ENCODE measurements around the gene ROR2.

DNA sequence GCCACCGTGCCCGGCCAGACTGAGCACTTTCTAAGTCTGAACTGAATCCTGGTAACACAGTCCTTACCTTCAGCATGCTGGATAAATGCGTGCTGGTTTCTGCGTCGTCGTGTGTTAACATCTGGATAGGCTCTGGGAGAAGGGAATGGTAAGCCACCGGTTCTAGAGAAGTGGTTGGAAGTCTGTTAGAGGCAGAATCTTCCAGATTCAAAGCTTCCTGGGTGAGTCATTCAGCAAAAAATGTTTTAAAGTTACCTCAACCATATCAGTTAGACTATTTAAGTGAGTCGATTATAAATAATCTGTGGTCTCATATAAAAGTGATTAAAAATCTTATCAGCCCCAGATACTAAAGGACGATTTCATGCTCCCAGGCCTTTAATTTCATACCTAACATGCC, 269.9 kb downstream of the ROR2 start:
- no peak for TF ChIP-seq EZH2phosphoT487 (conservative IDR thresholded peaks at IDR 0.05; ENCODE audit: low read length)
- TF ChIP-seq, protein P1, sequence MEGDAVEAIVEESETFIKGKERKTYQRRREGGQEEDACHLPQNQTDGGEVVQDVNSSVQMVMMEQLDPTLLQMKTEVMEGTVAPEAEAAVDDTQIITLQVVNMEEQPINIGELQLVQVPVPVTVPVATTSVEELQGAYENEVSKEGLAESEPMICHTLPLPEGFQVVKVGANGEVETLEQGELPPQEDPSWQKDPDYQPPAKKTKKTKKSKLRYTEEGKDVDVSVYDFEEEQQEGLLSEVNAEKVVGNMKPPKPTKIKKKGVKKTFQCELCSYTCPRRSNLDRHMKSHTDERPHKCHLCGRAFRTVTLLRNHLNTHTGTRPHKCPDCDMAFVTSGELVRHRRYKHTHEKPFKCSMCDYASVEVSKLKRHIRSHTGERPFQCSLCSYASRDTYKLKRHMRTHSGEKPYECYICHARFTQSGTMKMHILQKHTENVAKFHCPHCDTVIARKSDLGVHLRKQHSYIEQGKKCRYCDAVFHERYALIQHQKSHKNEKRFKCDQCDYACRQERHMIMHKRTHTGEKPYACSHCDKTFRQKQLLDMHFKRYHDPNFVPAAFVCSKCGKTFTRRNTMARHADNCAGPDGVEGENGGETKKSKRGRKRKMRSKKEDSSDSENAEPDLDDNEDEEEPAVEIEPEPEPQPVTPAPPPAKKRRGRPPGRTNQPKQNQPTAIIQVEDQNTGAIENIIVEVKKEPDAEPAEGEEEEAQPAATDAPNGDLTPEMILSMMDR (IDR thresholded peaks at IDR 0.05; ENCODE audit: insufficient read depth, low read length, poor library complexity, severe bottlenecking): no peak
